Endometrial microvascular endothelial cells (primary cell): ENCODE results near the gene TIMM50. TPM values are rescaled to one million over a fixed set of nuclear protein-coding genes. Genes with fewer than 3 reads are reported as not detected.

Experiments
- in situ Hi-C: cut with HindIII; loops from 2 replicates; pipeline ENCODE4 v1.10.0; 2017; ENCODE audit warnings: low sequenced_read_pairs, low pct_unique_long_range_greater_than_20kb; ENCODE audit errors: inconsistent ontology term
- total RNA-seq: library from RNA; depleted of rRNA; stranded (reverse); fragments of >200 nt; gene quantifications from one replicate; pipeline ENCODE4 v1.2.3, GENCODE V29; 2015; ENCODE audit errors: inconsistent ontology term

TIMM50 gene
- total RNA-seq, 1 donor from 2014 or later = 102 TPM

DNA sequence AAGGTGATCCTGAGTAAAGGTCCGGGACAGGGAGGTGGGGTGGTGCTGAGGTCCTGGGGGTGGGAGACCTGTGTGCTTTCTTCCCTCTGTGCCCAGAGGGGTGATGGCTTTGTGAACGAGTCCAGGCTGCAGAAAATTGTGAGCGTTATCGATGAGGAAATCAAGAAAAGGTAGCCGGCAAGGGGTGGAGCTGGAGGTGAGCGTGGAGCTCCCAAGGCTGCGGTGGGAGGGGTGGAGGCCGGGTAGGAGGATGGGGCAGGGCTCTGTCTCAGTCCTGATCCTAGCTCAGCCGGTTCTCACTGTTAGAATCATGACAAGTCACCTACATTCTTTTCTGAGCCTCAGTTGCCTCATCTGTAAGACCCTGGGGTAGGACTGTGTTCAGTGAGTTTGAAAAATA is 38.3 kb downstream of the TIMM50 start:
- in situ Hi-C loops = no loop called here

DNA sequence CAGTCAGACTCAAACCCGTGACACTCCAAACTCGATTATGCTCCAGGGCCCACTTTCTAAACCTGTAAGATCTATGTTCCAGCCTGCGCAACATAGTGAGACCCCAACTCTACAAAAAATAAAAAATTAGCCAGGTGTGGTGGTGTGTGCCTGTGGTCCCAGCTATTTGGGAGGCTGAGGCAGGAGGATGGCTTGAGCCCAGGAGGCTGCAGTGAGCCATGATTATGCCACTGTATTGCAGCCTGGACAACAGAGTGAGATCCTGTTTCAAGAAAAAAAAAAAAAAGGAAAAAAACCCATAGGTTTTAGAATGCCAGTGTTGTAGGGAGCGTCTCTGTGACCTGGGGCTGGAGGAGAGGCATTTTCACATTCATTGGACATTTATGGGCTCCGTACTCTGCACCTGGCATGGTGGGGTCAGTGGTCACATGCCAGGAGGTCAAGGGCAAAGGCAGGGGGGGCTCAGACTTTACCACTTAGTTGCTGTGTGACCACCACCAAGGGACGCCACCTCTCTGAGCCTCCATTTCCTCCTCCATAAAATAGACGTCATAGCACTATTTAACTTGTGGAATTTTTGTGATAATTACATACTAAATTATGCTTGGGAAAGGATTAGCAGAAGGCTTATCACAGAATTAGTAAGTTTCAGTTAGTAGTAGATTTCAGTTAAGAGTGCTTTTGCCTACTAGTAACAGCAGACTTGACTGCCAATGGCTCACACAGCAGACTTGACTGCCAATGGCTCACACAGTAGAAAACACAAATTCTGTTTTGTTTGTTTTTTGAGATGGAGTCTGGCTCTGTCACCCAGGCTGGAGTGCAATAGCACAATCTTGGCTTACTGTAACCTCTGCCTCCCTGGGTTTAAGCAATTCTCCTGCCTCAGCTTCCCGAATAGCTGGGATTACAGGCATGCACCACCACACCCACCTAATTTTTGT is 40.2 kb downstream of the TIMM50 start:
- in situ Hi-C loops = no loop called here

GRCh38 chr19:39524495-39524894 is 43.9 kb downstream of the TIMM50 start:
- in situ Hi-C loops = no loop called here

- in situ Hi-C loops = no loop called here
Measured at GRCh38 chr19:39525205-39525604, 44.6 kb downstream of the TIMM50 start.

- in situ Hi-C loops = no loop called here
Measured at GRCh38 chr19:39531834-39532232, 51.2 kb downstream of the TIMM50 start.

GRCh38 chr19:39532233-39533002 is 51.8 kb downstream of the TIMM50 start, which contains the start of gene EID2B:
TSS of gene EID2B (minus strand) at chr19:39532852. CDS start at chr19:39532802, 50 bp downstream.
- in situ Hi-C loops = no loop called here

DNA sequence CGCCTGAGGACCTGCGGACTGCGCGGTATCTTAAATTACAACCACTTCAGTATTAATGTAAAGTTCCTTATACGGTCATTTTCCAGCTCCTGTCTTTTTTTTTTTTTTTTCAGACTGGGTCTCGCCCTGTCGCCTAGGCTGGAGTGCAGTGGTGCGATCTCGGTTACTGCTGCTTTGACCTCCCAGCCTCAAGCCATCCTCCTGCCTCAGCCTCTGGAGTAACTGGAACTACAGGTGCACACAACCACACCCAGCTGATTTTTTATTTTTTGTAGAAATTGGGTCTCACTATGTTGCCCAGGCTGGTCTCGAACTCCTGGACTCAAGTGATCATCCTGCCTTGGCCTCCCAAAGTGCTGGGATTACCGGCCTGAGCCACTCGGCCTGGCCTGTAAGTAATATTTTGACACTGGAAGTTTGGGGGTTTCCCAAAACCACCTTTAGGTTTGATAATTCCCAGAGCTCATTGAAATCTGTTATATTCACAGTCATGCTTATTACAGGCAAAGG is 52.4 kb downstream of the TIMM50 start:
- in situ Hi-C loops = no loop called here

GRCh38 chr19:39533791-39534190 is 53.2 kb downstream of the TIMM50 start:
- in situ Hi-C loops = no loop called here

DNA sequence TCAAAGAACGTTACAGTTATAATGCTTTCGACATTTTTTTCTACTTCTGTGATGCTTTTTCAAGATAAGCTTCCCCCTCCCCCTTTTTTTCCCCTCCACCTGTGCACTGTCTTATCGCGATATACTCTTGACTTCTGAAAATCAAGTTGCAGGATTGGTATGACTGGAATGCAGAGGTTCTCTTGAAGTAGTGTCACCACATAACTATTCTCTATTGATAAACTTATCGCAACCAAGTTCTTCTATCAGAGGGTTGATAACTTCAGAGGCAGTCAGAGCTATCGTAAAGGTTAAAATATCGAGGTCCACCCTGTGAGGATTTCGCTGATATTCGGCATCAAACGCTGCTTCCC is 58.5 kb downstream of the TIMM50 start:
- in situ Hi-C loops = no loop called here

DNA sequence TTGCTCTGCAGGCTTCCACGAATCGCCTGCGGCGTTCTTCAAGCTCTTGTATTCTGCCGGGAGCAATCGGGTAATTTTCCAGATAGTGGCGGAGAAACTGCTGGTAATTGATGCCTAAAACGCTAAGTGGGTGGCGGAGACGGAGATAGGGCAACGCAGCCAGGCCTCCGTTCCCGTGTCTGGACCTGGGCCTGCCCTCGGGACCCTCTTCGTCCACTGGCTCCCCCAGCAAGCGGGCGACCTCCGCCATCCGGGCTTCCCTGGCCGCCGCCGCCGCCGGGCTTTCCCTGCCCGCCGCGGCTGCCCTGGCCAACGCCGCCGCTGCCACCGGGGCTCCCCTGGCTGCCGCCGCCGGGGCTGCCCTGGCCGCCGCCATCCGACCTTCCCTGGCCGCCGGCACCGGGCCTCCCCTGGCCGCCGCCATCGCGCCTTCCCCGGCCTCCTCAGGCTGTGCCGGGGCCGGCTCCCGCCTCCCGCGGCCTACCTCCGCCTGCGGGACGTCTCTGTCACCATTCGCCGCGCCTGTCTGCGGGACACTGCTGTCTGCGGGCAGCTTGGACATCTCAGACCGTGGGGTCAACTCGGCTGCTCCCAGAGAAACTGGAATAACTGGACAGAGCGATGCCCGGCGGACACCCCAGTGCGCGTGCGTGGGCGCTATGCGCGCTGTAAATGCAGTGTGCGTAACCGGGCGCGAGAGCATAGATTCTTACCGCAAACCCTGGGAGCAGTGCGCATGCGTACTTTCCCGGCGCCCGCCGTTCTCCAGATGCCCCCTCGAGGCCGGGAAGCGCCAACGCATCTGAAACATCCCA is 59.1 kb downstream of the TIMM50 start, which contains the start of gene EID2:
Gene EID2, minus strand, starts transcription at position 644 of the 815 bp plus-strand sequence. Its CDS starts 82 bp downstream, at position 562.
- in situ Hi-C loops = no loop called here

GRCh38 chr19:39540333-39540673 is 59.7 kb downstream of the TIMM50 start:
- in situ Hi-C loops = no loop called here

Other genes starting within 250 kb of the TIMM50 start
- gene IFNL3, start 235.8 kb upstream of the TIMM50 start, total RNA-seq = not detected
- not detected for gene IFNL4, start 232.0 kb upstream of the TIMM50 start, total RNA-seq
- gene IFNL2, start 212.4 kb upstream of the TIMM50 start, total RNA-seq = not detected
- not detected for gene IFNL1, start 184.4 kb upstream of the TIMM50 start, total RNA-seq
- gene LRFN1, start 160.0 kb upstream of the TIMM50 start, total RNA-seq = 0.74 TPM
- 68.0 TPM for gene GMFG, start 144.8 kb upstream of the TIMM50 start, total RNA-seq
- 87.2 TPM for gene SAMD4B, start 138.4 kb upstream of the TIMM50 start, total RNA-seq
- 48.7 TPM for gene PAF1, start 89.7 kb upstream of the TIMM50 start, total RNA-seq
- gene MED29, start 89.5 kb upstream of the TIMM50 start, total RNA-seq = 23.0 TPM
- gene ZFP36, start 74.0 kb upstream of the TIMM50 start, total RNA-seq = 2.8 TPM
- gene PLEKHG2, start 68.2 kb upstream of the TIMM50 start, total RNA-seq = 12.8 TPM
- gene RPS16, start 44.9 kb upstream of the TIMM50 start, total RNA-seq = 1,019 TPM
- 64.7 TPM for gene SUPT5H, start 35.3 kb upstream of the TIMM50 start, total RNA-seq
- 0.19 TPM for gene DLL3, start 18.1 kb downstream of the TIMM50 start, total RNA-seq
- gene SELENOV, start 34.3 kb downstream of the TIMM50 start, total RNA-seq = not detected
- gene EID2B, start 52.0 kb downstream of the TIMM50 start, total RNA-seq = 2.3 TPM
- 13.8 TPM for gene EID2, start 59.3 kb downstream of the TIMM50 start, total RNA-seq
- not detected for gene LGALS13, start 121.7 kb downstream of the TIMM50 start, total RNA-seq
- not detected for gene LGALS16, start 175.1 kb downstream of the TIMM50 start, total RNA-seq
- gene LGALS14, start 223.6 kb downstream of the TIMM50 start, total RNA-seq = not detected